HG03097 (cell line): ENCODE data around the gene RHBDL1.

Source experiments
- ATAC-seq: cut with Tn5 transposase; IDR thresholded peaks from one replicate; pipeline ENCODE4 v1.9.1; 2021; ENCODE audit not compliant: unreplicated experiment, low FRiP score

Gene RHBDL1

GRCh38 chr16:674968-675883 is at the start of gene RHBDL1:
RHBDL1 (plus strand) TSS chr16:675671; CDS start chr16:675791, 120 bp downstream.
- no peak for ATAC-seq

- ATAC-seq = no peak
Observed at GRCh38 chr16:625977-626765, 49.3 kb upstream of the RHBDL1 start.

GRCh38 chr16:626787-627453 is 48.6 kb upstream of the RHBDL1 start:
- no peak for ATAC-seq

GRCh38 chr16:627454-628239 is 47.8 kb upstream of the RHBDL1 start:
- no peak for ATAC-seq

GRCh38 chr16:628321-629061 is 47.0 kb upstream of the RHBDL1 start:
- no peak for ATAC-seq

GRCh38 chr16:629185-629832 is 46.2 kb upstream of the RHBDL1 start:
- no peak for ATAC-seq

GRCh38 chr16:629833-630248 is 45.6 kb upstream of the RHBDL1 start:
- ATAC-seq = no peak

- ATAC-seq = no peak
Observed at GRCh38 chr16:630249-630814, 45.1 kb upstream of the RHBDL1 start.

GRCh38 chr16:630815-631405 is 44.6 kb upstream of the RHBDL1 start, which contains the start of gene WFIKKN1:
WFIKKN1 (plus strand) TSS chr16:630985; CDS start chr16:631254, 269 bp downstream.
- ATAC-seq = no peak

- no peak for ATAC-seq
Observed at GRCh38 chr16:631808-632358, 43.6 kb upstream of the RHBDL1 start.

GRCh38 chr16:632486-633335 is 42.8 kb upstream of the RHBDL1 start:
- ATAC-seq = no peak

GRCh38 chr16:633336-634050 is 42.0 kb upstream of the RHBDL1 start:
- ATAC-seq = no peak

- no peak for ATAC-seq
Observed at GRCh38 chr16:634051-634670, 41.3 kb upstream of the RHBDL1 start.

GRCh38 chr16:634996-635395 is 40.5 kb upstream of the RHBDL1 start:
- no peak for ATAC-seq

- no peak for ATAC-seq
Observed at GRCh38 chr16:635573-636205, 39.8 kb upstream of the RHBDL1 start.
